SKM-1 treated with dmso at 0.1 percent for 144 hours (cell line): ENCODE measurements around the gene TARBP2.

Source experiments
- DNase-seq: peaks from one replicate; lab custom pipeline; 2025; ENCODE audit not compliant: unreplicated experiment; lab: John Stamatoyannopoulos, UW

Gene TARBP2

DNA sequence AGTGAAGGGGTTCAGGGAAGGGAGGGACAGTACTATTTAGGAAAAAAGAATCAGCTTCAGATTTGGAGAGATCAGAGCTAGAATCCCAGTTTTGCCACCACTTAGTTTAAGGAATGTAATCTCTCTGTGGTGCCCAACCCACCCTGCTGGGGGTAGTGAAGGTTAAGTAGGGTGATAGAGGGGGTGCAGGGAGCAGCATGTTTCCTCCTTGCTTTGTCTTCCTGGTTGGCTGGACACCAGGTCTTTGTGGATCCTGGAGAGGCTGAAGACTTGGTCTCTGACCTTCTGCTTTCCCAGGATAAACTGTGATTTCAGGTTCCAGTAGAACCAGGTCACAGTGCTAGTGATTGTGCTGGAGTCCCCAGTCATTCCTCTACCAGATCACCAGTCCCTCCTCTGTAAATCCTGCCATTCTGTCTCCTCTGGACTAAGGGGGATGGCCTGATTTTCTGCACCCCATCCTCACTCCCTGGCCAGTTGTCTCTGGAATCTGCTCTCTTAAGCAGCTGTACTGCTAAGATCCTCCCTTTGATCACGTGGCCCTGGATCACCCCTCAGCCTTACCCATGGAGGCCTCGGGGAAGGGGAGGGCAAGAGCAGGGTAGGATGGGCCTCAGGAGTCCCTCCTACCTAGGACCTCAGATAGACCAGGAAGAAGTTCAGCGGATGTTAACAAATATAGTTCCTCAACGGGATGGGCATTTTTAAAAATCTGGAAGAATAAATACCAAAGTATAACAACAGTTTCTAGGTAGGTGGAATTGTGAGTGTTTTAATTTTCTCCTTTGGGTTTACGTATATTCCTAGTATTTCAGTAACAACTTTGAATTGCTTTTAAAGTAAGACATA lies 5.0 kb upstream of the TARBP2 start:
- no peak for DNase-seq

GRCh38 chr12:53496752-53497032 lies 4.4 kb upstream of the TARBP2 start:
- no peak for DNase-seq

- no peak for DNase-seq
These were observed 3.6 kb upstream of the TARBP2 start for GRCh38 chr12:53497461-53497860.

DNA sequence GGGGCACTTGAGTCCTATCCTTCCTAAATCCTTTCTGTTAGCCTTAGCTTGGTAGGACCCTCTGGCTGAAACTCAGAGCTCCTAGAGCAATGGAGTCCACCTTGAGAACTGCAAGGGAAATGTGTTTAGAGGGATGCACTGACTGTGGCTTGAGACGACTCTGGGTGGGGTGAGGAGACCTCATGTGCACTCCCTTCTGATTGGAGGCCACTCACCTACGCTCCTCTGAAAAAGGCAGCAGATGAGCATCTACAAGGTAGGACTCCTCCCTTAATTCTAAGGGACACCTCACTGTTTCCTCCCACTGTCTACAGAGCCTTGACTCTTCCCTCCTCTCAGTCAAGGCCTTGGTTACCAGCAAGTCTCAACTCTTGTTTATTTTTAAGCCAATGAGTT lies 2.9 kb upstream of the TARBP2 start:
- no peak for DNase-seq

DNA sequence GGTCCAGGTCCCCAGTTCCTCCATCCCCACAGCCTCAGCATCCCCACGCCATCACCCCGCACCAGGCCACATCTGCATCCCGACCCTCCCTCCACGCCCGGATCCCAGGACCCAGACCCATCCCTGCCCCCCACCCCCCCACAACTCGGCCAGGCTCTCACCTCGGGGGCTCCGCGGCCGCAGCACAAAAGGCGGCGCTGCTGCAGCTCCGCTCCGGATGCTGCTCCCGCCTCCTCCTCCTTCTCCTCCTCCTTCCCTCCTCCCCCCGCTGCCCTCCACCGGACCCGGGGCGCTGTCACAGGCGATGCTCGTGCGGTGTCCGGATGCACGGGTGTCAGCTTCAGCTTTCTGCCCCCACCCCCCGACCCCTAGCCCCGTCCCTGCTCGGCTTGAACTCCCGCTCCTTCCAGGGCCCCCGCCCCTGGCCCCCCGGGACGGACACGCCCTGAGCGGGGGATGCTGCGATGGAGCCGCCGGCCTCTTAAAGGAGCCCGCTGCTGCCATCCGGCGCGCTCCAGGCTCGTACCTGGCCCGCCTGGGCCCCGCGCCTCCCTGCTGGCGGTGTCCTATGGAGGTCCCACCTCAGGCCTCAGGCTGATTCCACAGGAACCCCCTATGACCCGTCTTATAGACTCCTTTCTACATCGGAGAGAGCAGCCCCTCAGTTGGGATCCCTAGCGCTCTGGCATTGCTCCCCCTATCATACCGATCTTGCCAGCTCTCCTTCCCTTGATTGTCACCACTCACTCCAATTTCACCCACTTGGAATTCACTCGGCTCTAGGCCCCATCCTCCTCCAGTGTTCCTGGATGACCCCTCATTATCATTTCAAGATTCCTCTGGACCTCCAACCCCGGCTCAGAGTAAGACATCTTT lies 1.6 kb upstream of the TARBP2 start, which contains the start of gene MAP3K12:
Gene MAP3K12, minus strand, starts transcription at position 193 of the 876 bp plus-strand sequence. CDS start 12,067 bp downstream, outside the sequence.
- DNase-seq: no peak

DNA sequence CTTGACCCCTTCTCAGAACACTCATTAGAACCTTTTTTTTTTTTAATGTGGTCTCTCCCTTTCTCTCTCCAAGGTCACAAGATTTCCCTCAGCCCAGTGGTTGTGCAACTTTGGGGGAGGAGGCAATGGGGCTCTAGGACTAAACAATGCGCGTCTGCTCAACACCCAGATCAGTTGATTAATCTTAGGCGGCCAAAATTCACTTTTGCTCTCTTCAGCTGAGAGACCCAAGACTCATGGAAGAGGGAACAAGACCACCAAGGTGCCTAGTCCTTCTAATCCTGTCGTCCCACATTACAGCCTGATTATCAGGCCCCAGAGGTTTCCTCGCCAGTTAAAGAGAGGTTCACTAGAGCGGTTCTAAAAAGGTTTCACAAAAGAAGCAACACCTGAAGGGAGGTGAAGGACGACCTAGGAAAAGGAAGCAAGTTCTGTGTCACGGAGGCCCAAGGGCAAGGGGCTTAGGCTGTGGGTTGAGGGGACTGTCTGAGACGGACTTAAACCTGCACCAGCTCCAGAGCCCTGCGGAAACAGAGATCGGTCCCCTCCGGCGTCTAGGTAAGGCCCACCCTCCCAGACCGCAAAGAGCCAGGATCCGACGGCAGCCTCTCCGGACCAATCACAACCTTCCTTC lies 824 bp upstream of the TARBP2 start:
- DNase-seq: no peak

GRCh38 chr12:53501615-53502181 lies 615 bp downstream of the TARBP2 start:
- no peak for DNase-seq

DNA sequence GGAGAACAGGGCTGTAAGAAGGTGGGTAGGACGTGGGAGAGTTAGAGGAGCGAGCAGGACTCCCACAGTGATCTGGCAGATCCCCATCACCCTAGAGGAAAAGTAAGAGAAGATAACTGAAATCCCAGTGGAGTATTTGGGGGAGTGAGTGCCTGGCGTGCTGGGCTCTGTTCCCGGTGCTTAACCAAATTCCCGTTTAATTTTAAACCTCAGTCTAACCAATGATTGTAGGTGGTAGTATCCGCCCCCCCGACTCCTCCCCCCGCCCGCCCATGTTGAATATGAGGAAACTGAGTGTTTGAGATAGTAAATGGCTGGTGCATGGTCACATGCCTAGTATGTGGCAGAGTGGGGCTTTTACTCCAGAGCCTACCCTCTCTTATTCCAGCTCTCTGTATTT lies 1.2 kb downstream of the TARBP2 start:
- no peak for DNase-seq

- DNase-seq: no peak
These were observed 2.1 kb downstream of the TARBP2 start for GRCh38 chr12:53502983-53503728.

DNA sequence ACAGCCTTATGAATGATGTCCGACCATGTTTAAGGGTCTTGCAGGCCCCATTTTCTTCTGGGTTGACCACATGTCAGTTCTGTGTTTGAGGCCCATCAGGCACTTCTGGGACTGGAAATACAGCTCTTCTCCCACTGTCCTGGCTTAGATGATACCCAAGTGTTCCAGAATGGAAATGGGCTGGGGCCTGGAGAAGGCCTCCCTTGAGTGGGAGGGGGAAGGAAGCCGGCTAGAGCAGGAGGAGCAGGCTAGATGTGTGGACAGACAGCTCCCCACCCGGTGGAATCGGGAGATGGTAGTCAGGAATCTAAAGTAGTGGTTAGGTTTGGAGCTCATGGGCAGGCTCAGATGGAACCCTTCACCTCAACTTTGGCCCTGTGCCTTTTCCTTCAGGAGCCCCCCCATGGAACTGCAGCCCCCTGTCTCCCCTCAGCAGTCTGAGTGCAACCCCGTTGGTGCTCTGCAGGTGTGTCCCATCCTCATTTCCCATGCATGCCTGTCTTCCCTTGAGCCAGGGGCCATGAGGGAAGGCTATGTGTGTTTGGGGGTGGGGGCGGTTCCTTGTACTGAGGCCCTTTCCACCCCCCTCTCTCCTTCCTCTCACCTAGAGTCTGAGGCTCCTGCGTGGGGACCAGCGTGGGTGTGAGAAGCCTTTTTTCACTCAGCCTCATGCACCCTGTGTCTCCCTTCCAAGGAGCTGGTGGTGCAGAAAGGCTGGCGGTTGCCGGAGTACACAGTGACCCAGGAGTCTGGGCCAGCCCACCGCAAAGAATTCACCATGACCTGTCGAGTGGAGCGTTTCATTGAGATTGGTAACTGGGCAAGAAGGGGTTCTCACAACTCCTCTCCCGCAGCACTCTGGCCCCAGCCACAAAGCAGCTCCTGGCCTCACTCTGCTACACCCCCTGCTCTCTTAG lies 3.2 kb downstream of the TARBP2 start:
- DNase-seq: no peak

GRCh38 chr12:53505086-53505485 lies 4.0 kb downstream of the TARBP2 start:
- DNase-seq: no peak

DNA sequence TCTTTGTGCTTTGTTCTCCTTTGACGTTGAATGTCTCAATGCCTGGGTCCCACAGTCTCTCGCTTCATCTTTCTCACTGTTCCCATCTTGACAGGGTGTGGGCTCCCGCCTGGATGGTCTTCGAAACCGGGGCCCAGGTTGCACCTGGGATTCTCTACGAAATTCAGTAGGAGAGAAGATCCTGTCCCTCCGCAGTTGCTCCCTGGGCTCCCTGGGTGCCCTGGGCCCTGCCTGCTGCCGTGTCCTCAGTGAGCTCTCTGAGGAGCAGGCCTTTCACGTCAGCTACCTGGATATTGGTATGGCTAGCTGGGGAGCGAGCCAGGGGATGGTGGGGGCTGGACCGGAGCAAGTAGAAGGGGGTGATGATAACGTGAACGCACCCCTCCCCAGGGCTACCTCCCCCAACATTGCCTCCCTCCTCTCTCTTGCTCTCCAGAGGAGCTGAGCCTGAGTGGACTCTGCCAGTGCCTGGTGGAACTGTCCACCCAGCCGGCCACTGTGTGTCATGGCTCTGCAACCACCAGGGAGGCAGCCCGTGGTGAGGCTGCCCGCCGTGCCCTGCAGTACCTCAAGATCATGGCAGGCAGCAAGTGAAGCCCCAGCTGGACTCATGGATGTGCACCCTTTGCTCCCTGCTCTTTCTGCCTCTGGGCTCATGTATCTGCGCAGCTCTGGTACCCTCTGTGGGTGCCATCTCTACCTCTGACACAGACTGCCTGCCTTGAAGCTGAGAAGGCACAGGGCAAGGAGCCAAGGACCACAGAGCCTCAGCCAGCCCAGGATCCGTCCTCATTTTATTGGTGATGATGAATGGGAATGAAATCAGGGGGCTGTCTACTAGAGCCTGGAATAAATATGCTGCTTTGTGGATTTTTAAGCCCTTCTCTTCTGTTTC lies 4.7 kb downstream of the TARBP2 start:
- no peak for DNase-seq

- DNase-seq: no peak
These were observed 5.3 kb downstream of the TARBP2 start for GRCh38 chr12:53506450-53506785.

DNA sequence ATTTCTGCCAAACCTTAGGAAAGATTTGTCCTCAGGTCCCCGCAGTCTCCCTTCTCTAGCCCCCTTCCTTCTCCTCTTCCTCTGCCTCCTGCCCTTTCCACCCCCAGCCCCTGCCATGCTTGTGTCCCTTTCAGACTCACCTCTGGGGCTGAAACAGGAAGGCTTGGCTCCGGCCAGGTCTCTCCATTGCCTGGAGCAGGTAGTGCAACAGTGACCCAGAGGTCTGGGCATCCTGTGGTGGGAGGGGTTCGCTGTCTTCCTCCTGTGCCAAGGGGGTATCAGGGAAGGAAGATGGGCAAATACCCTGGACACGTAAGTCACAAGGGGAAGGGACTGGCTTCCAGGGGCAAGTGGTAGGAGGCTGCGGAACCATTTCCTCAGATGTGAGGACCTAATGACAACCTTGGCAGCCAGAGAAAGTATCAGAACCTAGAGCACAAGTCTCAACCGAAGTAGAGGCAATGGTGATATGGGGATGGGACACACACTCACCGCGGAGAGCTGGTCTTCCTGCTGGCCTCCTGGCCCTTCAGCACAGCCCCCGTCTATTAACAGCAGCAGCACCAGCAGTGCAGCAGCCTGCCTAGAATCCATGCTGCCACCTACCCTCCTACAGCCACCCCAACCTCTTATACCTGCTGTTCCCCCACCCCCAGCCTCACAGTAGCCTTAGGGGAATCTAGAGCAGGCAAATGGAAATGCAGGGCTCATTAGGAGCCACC lies 6.0 kb downstream of the TARBP2 start, which contains the start of gene NPFF:
Gene NPFF, minus strand, starts transcription at position 604 of the 722 bp plus-strand sequence. Its CDS starts 10 bp downstream, at position 594.
- no peak for DNase-seq

- DNase-seq: no peak
These were observed 6.5 kb downstream of the TARBP2 start for GRCh38 chr12:53507603-53507885.

DNA sequence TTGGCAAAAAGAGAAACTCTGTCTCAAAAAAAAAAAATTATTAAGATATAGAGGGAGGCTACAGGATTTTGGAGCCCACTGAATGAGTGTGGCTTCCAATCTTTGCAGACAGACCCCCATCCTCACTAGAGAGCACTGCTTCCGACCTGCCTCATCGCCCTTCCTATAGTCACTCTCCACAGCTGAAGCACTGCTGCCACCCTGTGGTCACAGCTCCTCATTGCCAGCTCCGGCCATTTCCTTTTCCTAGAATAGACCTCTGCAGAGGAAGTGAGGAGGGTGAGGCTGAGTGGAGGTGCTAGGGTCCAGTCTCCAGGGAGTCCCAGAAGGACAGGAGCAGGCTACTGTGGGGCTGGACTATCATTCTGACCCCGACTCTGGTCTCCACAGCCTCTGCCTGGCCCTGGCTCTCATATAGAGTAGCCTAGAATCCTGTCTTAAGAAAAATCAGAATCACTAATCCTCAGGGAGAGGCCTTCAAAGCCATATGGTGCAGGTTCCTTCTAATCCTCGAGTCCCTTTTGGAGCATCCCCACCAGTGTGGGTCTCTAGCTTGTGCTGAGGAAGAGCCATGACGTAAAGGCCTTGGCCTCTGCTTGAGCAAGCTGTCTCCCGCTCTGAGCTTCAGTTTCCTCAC lies 7.6 kb downstream of the TARBP2 start:
- DNase-seq: peak; percentile 63

DNA sequence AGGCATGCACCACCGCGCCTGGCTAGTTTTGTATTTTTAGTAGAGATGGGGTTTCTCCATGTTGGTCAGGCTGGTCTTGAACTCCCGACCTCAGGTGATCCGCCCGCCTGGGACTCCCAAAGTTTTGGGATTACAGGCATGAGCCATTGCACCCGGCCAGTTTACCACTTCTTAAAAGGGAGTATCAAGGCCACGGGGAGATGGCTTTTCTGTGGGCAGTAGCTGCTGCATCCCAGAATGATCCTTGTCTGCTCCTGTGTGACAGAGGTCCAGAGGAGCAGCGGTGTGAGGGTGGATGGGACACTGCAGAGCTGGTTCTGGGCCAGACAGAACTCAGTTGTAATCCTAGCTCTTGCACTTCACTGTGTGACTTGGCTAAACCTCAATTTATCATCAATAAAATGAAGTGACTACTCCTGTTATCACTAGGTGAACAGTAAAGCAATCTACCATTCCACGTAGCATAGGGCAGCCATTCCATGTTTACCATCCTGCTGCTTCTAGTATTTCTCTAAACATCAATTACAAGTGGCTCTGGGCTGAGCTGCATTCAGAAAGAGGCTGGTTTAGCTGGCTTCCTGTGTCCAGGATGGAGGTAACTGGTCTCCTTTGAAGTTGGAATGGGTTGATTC lies 9.2 kb downstream of the TARBP2 start:
- no peak for DNase-seq
